SK-N-SH (cell line): ENCODE results near the gene PCDHGB4.

Experiments
- CTCF ChIP-seq: fragments of 200-600 bp; sonication (generic); IDR thresholded peaks from 2 replicates; pipeline ENCODE4 v1.6.1; 2017; ENCODE audit warnings: antibody characterized with exemption, mild to moderate bottlenecking, moderate library complexity
- EP300 ChIP-seq, 2 experiments: IDR thresholded peaks; 2 replicates each; pipeline versions ENCODE4 v1.4.0 to v1.6.1; 2012; ENCODE audit warnings: borderline replicate concordance in 1 of 2, low read depth in 1 of 2, low read length in 1 of 2
- EZH2phosphoT487 ChIP-seq: fragments of 200-600 bp; sonication (generic); IDR thresholded peaks from 2 replicates; pipeline ENCODE4 v1.6.1; 2017; ENCODE audit warnings: low read depth, mixed run types, mild to moderate bottlenecking, antibody characterized with exemption, moderate library complexity, borderline replicate concordance
- GATA2 ChIP-seq: sonication (generic); formaldehyde crosslinking; IDR thresholded peaks from 2 replicates; pipeline ENCODE4 v1.5.0; 2020; ENCODE audit warnings: mild to moderate bottlenecking, missing genetic modification reagents
- RAD21 ChIP-seq: IDR thresholded peaks from 2 replicates; pipeline ENCODE4 v1.6.1; 2012; ENCODE audit warnings: mild to moderate bottlenecking, low read length
- RCOR1 ChIP-seq: fragments of 150-350 bp; IDR thresholded peaks from 2 replicates; pipeline ENCODE4 v1.6.1; 2017; ENCODE audit warnings: antibody characterized with exemption, low read length
- REST ChIP-seq: IDR thresholded peaks from 2 replicates; pipeline ENCODE4 v1.6.1; 2012; ENCODE audit warnings: mild to moderate bottlenecking, low read depth, low read length, moderate library complexity
- RFX5 ChIP-seq: IDR thresholded peaks from 2 replicates; pipeline ENCODE4 v1.6.1; 2012; ENCODE audit warnings: mild to moderate bottlenecking, improper control_type of control experiment, low read length
- ZBTB33 ChIP-seq: IDR thresholded peaks from 2 replicates; pipeline ENCODE4 v1.4.0; 2012; ENCODE audit warnings: low read depth, borderline replicate concordance

GRCh38 chr5:141398608-141399007, 11.1 kb downstream of the PCDHGB4 start:
- no peak for TF ChIP-seq EP300 (IDR thresholded peaks at IDR 0.05; ENCODE audit: borderline replicate concordance in 1 of 2, low read depth in 1 of 2, low read length in 1 of 2)
- no peak for TF ChIP-seq CTCF
- no peak for TF ChIP-seq ZBTB33
- no peak for TF ChIP-seq RAD21
- no peak for TF ChIP-seq EZH2phosphoT487
- TF ChIP-seq GATA2 (CRISPR knock-in tag), result no peak
- TF ChIP-seq RCOR1, result no peak
- TF ChIP-seq REST, result no peak
- TF ChIP-seq RFX5, result no peak
